GM19023 (cell line): ENCODE measurements around the gene BFSP1.

Source experiments
- ATAC-seq: cut with Tn5 transposase; IDR thresholded peaks from one replicate; pipeline ENCODE4 v1.9.1; 2021; ENCODE audit warnings: mild to moderate bottlenecking, moderate library complexity; ENCODE audit not compliant: unreplicated experiment

BFSP1 gene

GRCh38 chr20:17530716-17531664 is at the start of gene BFSP1:
Gene BFSP1, minus strand, starts transcription at chr20:17531379. Its CDS starts 50 bp downstream, at chr20:17531329.
- ATAC-seq, result no peak

- no peak for ATAC-seq
These were observed 49.7 kb upstream of the BFSP1 start for GRCh38 chr20:17580895-17581294.

GRCh38 chr20:17579369-17580039 is 48.3 kb upstream of the BFSP1 start:
- no peak for ATAC-seq

- ATAC-seq, result no peak
These were observed 45.0 kb upstream of the BFSP1 start for GRCh38 chr20:17576215-17576614.

- ATAC-seq, result no peak
These were observed 42.3 kb upstream of the BFSP1 start for GRCh38 chr20:17573463-17573862.

- no peak for ATAC-seq
These were observed 41.0 kb upstream of the BFSP1 start for GRCh38 chr20:17572034-17572638.

- no peak for ATAC-seq
These were observed 40.0 kb upstream of the BFSP1 start for GRCh38 chr20:17571153-17571527.

GRCh38 chr20:17570347-17571152 is 39.4 kb upstream of the BFSP1 start:
- peak; percentile 40 for ATAC-seq

- peak; percentile 95 for ATAC-seq
These were observed 38.6 kb upstream of the BFSP1 start, which contains the start of gene DSTN for GRCh38 chr20:17569616-17570346. Gene DSTN, plus strand, starts transcription at chr20:17570075. Its CDS starts 134 bp downstream, at chr20:17570209.

GRCh38 chr20:17568972-17569521 is 37.9 kb upstream of the BFSP1 start:
- no peak for ATAC-seq

GRCh38 chr20:17568045-17568788 is 37.0 kb upstream of the BFSP1 start:
- no peak for ATAC-seq

- ATAC-seq, result no peak
These were observed 35.2 kb upstream of the BFSP1 start for GRCh38 chr20:17566345-17566744.

GRCh38 chr20:17565169-17565845 is 34.1 kb upstream of the BFSP1 start:
- no peak for ATAC-seq

GRCh38 chr20:17562804-17563305 is 31.7 kb upstream of the BFSP1 start:
- no peak for ATAC-seq

GRCh38 chr20:17560344-17561074 is 29.3 kb upstream of the BFSP1 start:
- ATAC-seq, result no peak

- ATAC-seq, result no peak
These were observed 28.2 kb upstream of the BFSP1 start for GRCh38 chr20:17559338-17559737.

GRCh38 chr20:17558941-17559304 is 27.7 kb upstream of the BFSP1 start:
- ATAC-seq, result no peak
